ENCODE data around the gene FPR2. TPM values are rescaled to one million over a fixed set of nuclear protein-coding genes. Genes with fewer than 3 reads are reported as not detected.

Gene FPR2
- total and polyA plus RNA-seq, 2 of the 13 experiments (the other 11 are each of a cell fraction or from before 2014, with no cell fraction given) = not detected

- TF ChIP-seq AHDC1 (CRISPR knock-in tag; IDR thresholded peaks at IDR 0.05; ENCODE audit: borderline replicate concordance) = no peak
- no peak for TF ChIP-seq ZBTB3 (CRISPR knock-in tag; IDR thresholded peaks at IDR 0.05; ENCODE audit: borderline replicate concordance, low read depth)
- TF ChIP-seq ZNF558 (CRISPR knock-in tag; IDR thresholded peaks at IDR 0.05; ENCODE audit: borderline replicate concordance) = no peak
- TF ChIP-seq ZNF589 (CRISPR knock-in tag; conservative IDR thresholded peaks at IDR 0.05) = no peak
- no peak for TF ChIP-seq IKZF4 (CRISPR knock-in tag; IDR thresholded peaks at IDR 0.05; ENCODE audit: borderline replicate concordance, low read depth, not compliant biosample characterization)
Observed at GRCh38 chr19:51760697-51761356, at the start of gene FPR2 (continued).

- no peaks in the 10 kb centered on the region for H3K4me1 ChIP-seq (ENCODE audit: insufficient read depth, low read length)
- POLR2A ChIA-PET = no interaction called here
- 60% methylated on average over 1 of the region's 1 CpG for WGBS (ENCODE audit: low lambda C conversion rate)
- H3K9me3 ChIP-seq (ENCODE audit: low read length) = no peaks in the 10 kb centered on the region
- CTCF ChIA-PET (ENCODE audit: low intra/inter-chr PET ratio, low total read pairs) = no interaction called here
- H2AFZ ChIP-seq (ENCODE audit: low read length) = no peak overlapping the region
- H3K4me2 ChIP-seq (ENCODE audit: low read depth, low read length) = no peak overlapping the region
- no peaks in the 10 kb centered on the region for H3K27me3 ChIP-seq (ENCODE audit: control insufficient read depth in 1 of 2, insufficient read depth in 2 of 2, low read length in 2 of 2)
- H3K4me3 ChIP-seq (replicated peaks in 1 of 3; ENCODE audit: insufficient read depth in 1 of 3, low read depth in 2 of 3, low read length in 3 of 3) = no peak overlapping the region
- in situ Hi-C loops (cut with HindIII; ENCODE audit: extremely low pct_ligation_motif_present, low pct_unique_long_range_greater_than_20kb) (no loop called here), intact Hi-C loops (cut with micrococcal nuclease; ENCODE audit: unreplicated experiment) (no loop called here)
- no peaks in the 10 kb centered on the region for H4K20me1 ChIP-seq (ENCODE audit: insufficient read depth, low read length)
- H3K36me3 ChIP-seq (replicated peaks in 1 of 2; ENCODE audit: control insufficient read depth in 1 of 2, insufficient read depth in 2 of 2, low read length in 2 of 2) = no peaks in the 10 kb centered on the region
- ATAC-seq = no peak
- no peak for FAIRE-seq
- BruUV-seq (replicated peaks) = no TSS peak
- H3K9ac ChIP-seq (ENCODE audit: insufficient read depth, low read depth, low read length) = no peak overlapping the region
- no peak for DNase-seq (ENCODE audit: low spot score)
- no peaks in the 10 kb centered on the region for H3K79me2 ChIP-seq (ENCODE audit: insufficient read depth, low read length)
- H3K27ac ChIP-seq (ENCODE audit: extremely low read length, insufficient read depth, low read length) = no peak overlapping the region
- TF ChIP-seq ZNF543 (CRISPR knock-in tag; IDR thresholded peaks at IDR 0.05) (no peak), ZBTB42 (CRISPR knock-in tag; IDR thresholded peaks at IDR 0.05) (no peak), CCDC6 (CRISPR knock-in tag; IDR thresholded peaks at IDR 0.05) (no peak), DMAP1 (CRISPR knock-in tag; IDR thresholded peaks at IDR 0.05) (no peak), BHLHE40 (IDR thresholded peaks at IDR 0.05; ENCODE audit: low read length) (no peak), EEA1 (CRISPR knock-in tag; IDR thresholded peaks at IDR 0.05; ENCODE audit: borderline replicate concordance) (no peak), SAFB2 (CRISPR knock-in tag; IDR thresholded peaks at IDR 0.05; ENCODE audit: borderline replicate concordance, low read depth) (no peak), ESRRA (CRISPR knock-in tag; IDR thresholded peaks at IDR 0.05; ENCODE audit: low read depth) (no peak)
- TF ChIP-seq, protein P1, sequence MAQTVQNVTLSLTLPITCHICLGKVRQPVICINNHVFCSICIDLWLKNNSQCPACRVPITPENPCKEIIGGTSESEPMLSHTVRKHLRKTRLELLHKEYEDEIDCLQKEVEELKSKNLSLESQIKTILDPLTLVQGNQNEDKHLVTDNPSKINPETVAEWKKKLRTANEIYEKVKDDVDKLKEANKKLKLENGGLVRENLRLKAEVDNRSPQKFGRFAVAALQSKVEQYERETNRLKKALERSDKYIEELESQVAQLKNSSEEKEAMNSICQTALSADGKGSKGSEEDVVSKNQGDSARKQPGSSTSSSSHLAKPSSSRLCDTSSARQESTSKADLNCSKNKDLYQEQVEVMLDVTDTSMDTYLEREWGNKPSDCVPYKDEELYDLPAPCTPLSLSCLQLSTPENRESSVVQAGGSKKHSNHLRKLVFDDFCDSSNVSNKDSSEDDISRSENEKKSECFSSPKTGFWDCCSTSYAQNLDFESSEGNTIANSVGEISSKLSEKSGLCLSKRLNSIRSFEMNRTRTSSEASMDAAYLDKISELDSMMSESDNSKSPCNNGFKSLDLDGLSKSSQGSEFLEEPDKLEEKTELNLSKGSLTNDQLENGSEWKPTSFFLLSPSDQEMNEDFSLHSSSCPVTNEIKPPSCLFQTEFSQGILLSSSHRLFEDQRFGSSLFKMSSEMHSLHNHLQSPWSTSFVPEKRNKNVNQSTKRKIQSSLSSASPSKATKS (CRISPR knock-in tag; IDR thresholded peaks at IDR 0.05) = no peak
- TF ChIP-seq, protein P2, sequence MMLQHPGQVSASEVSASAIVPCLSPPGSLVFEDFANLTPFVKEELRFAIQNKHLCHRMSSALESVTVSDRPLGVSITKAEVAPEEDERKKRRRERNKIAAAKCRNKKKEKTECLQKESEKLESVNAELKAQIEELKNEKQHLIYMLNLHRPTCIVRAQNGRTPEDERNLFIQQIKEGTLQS (CRISPR knock-in tag; IDR thresholded peaks at IDR 0.05) = no peak
Observed at GRCh38 chr19:51711702-51712101, 49.3 kb upstream of the FPR2 start.

Measured in HepG2 (cell line).